Cerebellar cortex (tissue), 1 donor: Measurements from ENCODE around the gene HMCN2.

ENCODE experiments used
- DNase-seq: peaks from one replicate; pipeline ENCODE4 v3.0.0-alpha.2; 2015; ENCODE audit warnings: low spot score

Gene HMCN2

DNA sequence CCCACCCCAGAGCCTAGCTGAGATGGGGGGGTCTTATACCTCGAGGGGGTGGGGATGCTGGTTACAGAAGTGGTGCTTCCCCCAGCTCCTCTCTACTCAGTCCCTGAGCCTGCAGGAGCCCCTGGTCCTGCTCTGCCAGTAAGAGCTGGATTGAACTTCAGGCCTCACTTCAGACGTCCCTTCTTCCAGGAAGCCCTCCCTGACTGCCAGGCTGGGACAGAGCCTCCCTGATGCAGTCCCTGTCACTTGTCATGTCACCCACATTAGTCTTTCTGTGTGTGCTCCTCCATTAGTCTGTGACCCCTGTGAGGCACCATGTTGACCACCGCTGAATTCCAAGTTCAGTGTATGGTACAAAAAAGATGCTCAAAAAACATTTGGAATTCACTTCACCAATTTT is 100.5 kb downstream of the HMCN2 start:
- no peak for DNase-seq

- no peak for DNase-seq
These were observed 101.5 kb downstream of the HMCN2 start for GRCh38 chr9:130366888-130367550.

GRCh38 chr9:130368631-130369103 is 103.1 kb downstream of the HMCN2 start:
- DNase-seq, result no peak

GRCh38 chr9:130370226-130370625 is 104.7 kb downstream of the HMCN2 start:
- DNase-seq, result no peak

- no peak for DNase-seq
These were observed 105.8 kb downstream of the HMCN2 start for GRCh38 chr9:130371196-130371966.

DNA sequence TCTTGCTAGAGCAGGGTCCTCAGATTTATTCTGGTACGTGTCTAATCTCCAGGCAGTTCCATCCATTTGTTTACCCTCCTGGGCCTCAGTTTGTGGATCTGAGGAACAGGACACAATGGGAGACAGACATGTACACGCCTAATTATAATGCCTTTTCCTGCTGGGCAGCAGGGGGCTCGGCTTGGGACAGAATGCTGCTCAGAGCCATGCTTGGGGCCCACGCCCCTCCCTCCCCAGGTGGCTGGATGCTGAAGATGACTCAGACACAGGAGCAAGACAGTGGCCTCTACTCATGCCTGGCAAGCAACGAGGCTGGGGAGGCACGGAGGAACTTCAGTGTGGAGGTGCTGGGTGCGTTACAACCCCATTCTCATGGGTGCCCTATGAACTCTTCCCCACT is 106.5 kb downstream of the HMCN2 start:
- no peak for DNase-seq

- DNase-seq, result no peak
These were observed 108.2 kb downstream of the HMCN2 start for GRCh38 chr9:130373679-130374325.

GRCh38 chr9:130377612-130378011 is 112.1 kb downstream of the HMCN2 start:
- no peak for DNase-seq

GRCh38 chr9:130378875-130379648 is 113.5 kb downstream of the HMCN2 start:
- DNase-seq, result no peak

DNA sequence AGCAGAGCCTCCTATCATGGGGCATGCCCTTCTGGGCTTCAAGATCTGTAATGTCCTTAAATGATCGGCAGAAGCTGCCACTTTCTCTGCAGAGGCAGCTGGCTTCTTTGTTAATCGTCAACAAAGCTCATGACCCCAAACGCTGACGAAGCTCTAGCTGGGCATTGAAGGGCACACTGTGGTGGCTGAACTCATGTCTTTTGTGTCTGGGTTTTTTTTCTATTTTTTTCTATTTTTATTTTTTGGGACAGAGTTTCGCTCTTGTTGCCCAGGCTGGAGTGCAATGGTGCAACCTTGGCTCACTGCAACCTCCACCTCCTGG is 114.0 kb downstream of the HMCN2 start:
- no peak for DNase-seq

- no peak for DNase-seq
These were observed 115.4 kb downstream of the HMCN2 start for GRCh38 chr9:130380920-130381469.

DNA sequence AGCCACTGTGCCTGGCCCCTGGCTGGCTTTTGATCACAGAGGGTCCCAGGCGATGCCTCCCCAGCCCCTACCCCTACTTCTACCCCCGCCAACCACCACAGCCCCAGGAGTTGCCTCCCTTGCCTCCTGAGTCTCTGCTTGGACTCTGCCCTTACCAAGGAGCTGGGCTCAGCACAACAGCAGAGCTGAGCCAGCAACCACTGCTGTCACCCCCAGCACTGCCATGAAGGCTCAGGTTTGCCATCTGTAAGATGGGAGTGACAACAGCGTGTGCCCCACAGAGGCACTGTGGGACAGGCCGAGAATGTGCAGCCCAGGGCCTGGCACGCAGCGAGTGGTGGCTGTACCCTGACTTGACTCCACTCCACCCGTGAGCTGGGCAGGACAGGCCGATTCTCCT is 116.1 kb downstream of the HMCN2 start:
- DNase-seq, result no peak

DNA sequence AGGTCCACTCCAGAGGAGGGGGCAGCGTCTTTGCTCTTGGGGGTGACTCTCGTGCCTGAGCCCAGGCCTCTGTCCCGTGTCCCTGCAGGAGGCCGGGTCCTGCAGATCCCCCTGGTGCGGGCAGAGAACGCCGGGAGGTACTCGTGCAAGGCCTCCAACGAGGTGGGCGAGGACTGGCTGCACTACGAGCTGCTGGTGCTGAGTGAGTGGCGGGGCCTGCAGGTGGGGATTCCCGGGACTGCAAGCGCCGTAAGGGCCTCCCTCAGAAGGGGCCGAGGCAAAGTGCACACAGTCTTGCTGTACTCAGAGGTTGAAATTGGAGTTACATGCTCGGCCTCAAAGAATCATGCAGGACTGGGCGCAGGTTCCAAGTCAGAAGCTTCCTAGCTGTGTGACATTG is 116.5 kb downstream of the HMCN2 start:
- no peak for DNase-seq

DNA sequence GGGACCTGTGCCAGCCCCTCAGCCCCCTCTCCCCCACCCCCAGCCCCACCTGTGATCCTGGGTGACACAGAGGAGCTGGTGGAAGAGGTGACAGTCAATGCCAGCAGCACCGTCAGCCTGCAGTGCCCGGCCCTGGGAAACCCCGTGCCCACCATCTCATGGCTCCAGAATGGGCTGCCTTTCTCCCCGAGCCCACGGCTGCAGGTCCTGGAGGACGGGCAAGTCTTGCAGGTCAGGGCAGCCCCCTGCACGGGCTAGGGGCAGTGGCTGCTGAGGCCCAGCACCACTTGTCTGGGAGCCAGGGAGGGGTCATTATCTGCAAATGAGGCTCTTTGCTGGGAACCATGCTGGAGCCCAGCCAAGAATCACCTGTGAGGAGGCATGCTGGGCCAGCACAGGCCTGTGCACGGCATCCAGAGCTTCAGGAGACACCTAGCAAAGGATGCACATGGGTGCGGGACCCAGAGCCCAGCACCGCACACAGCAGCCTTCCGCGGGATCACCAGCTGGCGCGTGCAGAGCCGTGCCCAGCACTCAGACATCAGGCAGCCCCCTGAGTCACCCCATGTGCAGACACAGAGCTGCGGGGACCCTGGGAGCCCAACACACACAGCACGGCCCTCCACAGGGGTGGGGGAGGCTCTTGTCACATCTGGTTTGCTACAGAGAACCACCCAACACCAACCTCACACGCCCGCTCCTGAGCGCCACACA is 117.2 kb downstream of the HMCN2 start:
- no peak for DNase-seq

- DNase-seq, result no peak
These were observed 117.8 kb downstream of the HMCN2 start for GRCh38 chr9:130383350-130383715.

DNA sequence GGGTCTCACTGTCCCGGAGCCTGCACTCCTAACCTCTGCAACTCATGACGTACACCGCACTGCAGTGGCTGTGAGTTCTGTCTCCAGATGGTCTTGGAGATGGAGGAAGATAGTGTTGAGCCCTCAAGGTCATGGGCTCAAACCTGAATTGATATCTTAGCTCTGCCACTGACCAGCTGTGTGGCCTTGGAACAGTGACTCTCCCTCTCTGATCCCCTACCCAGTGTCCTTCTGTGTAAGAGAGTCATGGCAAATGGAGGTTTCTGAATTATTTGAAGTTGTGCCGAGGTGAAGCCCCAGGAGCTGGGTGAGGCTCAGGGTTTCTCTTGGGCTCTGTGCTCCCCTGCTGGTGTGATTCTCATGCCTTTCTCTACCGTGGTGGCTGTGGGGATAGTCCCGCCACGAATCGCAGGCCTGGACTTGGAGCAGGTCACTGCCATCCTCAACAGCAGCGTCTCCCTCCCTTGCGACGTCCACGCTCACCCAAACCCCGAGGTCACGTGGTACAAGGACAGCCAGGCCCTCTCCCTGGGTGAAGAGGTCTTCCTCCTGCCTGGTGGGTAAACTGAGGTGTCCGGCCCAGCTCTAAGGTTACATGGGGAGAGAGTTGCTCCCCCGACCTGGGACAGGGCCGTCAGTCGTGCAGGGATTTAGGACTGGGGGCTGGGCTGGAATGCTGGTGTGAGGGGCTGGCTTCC is 118.6 kb downstream of the HMCN2 start:
- DNase-seq, result no peak

DNA sequence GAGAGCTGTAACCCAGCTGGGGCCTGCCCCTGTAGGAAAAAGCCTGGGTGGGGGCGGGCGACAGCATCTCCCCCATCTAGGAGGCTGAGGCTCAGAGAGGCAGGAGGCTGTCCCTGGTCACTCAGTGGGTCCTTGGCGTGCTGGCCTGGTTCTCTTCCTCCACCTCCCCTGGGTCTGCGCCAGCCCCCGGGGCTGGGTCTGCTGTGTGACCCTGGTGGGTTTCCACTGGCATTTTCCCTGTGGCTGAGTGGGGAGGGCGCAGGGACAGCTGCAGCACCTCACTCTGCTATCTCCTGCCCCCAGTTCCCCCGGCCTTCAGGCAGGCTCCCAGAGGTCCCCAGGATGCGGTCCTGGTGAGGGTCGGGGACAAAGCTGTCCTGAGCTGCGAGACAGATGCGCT is 119.7 kb downstream of the HMCN2 start:
- DNase-seq, result no peak

- no peak for DNase-seq
These were observed 121.8 kb downstream of the HMCN2 start for GRCh38 chr9:130387398-130387797.

DNA sequence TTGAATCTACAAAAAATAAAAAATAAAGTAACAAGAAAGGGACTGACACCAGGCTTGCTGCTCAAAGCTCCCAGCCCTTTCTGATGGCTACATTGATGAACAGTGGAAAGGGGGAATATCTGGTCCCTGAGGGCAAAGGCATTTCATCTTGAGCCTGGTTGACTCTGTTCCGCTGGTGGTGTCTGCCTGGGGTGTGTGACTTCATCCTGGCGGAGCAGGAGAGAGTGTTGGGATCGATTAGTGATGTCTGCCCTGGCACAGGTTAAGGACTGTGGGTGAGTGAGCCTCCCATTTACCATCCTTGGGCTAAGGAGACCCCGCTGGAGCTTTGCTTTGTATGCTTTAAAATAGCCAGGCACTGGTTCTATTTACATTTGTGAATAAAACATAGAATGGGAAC is 122.3 kb downstream of the HMCN2 start:
- DNase-seq, result no peak

DNA sequence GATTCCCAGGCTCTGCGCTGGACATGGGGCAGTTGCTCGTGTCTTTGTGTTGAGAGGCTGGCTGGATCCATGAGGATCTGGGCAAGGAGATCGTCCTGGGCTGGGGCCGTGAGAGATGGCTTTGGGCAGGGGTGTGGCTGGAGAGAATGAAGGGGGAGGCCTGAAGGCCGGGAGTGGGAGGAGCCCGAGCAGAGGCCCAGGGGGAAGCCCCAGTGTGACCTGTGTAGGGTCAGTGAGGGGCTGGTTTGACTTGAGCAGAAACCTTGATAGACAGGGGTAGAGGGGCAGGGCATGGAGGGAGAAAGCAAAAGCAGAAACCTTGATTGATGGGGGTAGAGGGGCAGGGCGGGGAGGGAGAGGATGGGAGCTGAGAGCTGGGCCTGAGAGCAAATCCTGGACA is 124.8 kb downstream of the HMCN2 start:
- DNase-seq, result no peak

- DNase-seq, result no peak
These were observed 125.4 kb downstream of the HMCN2 start for GRCh38 chr9:130390986-130391385.
